B cell (primary cell): ENCODE results near the gene BRMS1. TPM values are rescaled to one million over a fixed set of nuclear protein-coding genes. Genes with fewer than 3 reads are reported as not detected.

Experiments used
- ATAC-seq: fragments of 200-7000 bp; cut with Tn5 transposase; one replicate; pipeline ENCODE4 v1.10.0; 2021; ENCODE audit warnings: low read depth, mild to moderate bottlenecking, moderate number of reproducible peaks, moderate library complexity
- CTCF ChIA-PET: fragments of 350-600 bp; sonication (Branson Sonifier 250); formaldehyde crosslinking; loops from one replicate; lab custom pipeline; 2021; ENCODE audit warnings: antibody characterized with exemption, inconsistent platforms; lab: Charles Lee
- POLR2A ChIA-PET: fragments of 350-600 bp; sonication (Branson Sonifier 250); formaldehyde crosslinking; loops from one replicate; lab custom pipeline; 2021; ENCODE audit warnings: antibody characterized with exemption; lab: Charles Lee
- DNase-seq: peaks from one replicate; pipeline ENCODE4 v3.0.0; 2013
- H2AFZ ChIP-seq: 2 replicates; pipeline ENCODE4 v1.6.1; 2012; ENCODE audit warnings: mild to moderate bottlenecking, low read depth, low read length; ENCODE audit not compliant: insufficient read depth, poor library complexity, severe bottlenecking
- H3K27ac ChIP-seq, 2 donors: 1 replicate in 1 of 2; 2 replicates in 1 of 2; pipeline ENCODE4 v1.5.1; 2012 to 2013; ENCODE audit warnings: low read length in 2 of 2, mild to moderate bottlenecking in 2 of 2, moderate library complexity in 1 of 2
- H3K27me3 ChIP-seq, 4 experiments: fragments of 200-600 bp in 1 of 4; sonication (generic) in 1 of 4; replicated peaks in 1 of 4; 1 replicate in 2 of 4; 2 replicates in 2 of 4; pipeline versions ENCODE4 v1.6.1 to v1.7.0; 2013 to 2016; ENCODE audit warnings: low read length in 3 of 4, mild to moderate bottlenecking in 2 of 4, mixed read lengths in 1 of 4, moderate library complexity in 1 of 4; ENCODE audit not compliant: insufficient read depth in 4 of 4, control insufficient read depth in 3 of 4; ENCODE audit errors: control extremely low read depth in 1 of 4
- H3K36me3 ChIP-seq, 2 experiments: replicated peaks in 1 of 2; 1 replicate in 1 of 2; 2 replicates in 1 of 2; pipeline versions ENCODE4 v1.6.1 to v1.7.1; 2013; ENCODE audit warnings: low read length in 1 of 2; ENCODE audit not compliant: insufficient read depth in 2 of 2, control insufficient read depth in 1 of 2; ENCODE audit errors: control extremely low read depth in 1 of 2, extremely low read depth in 1 of 2
- H3K4me1 ChIP-seq, 2 donors: fragments of 200-600 bp in 1 of 2; sonication (generic) in 1 of 2; 1 replicate in 1 of 2; 2 replicates in 1 of 2; pipeline versions ENCODE4 v1.5.1 to v1.6.1; 2013 to 2017; ENCODE audit warnings: low read length in 2 of 2; ENCODE audit not compliant: control insufficient read depth in 2 of 2, insufficient read depth in 2 of 2
- H3K4me2 ChIP-seq: replicated peaks from 2 replicates; pipeline ENCODE3; 2012; ENCODE audit warnings: mild to moderate bottlenecking, low read depth, low read length; ENCODE audit not compliant: poor library complexity, severe bottlenecking
- H3K4me3 ChIP-seq, 5 experiments: fragments of 200-600 bp in 1 of 5; sonication (generic) in 1 of 5; 1 replicate in 3 of 5; 2 replicates in 2 of 5; pipeline versions ENCODE4 v1.5.1 to v1.7.0; 2011 to 2016; ENCODE audit warnings: low read length in 4 of 5, mild to moderate bottlenecking in 4 of 5, low read depth in 2 of 5, control low read depth in 1 of 5, moderate library complexity in 1 of 5; ENCODE audit not compliant: insufficient read depth in 1 of 5; ENCODE audit errors: control extremely low read depth in 1 of 5, extremely low read depth in 1 of 5
- H3K79me2 ChIP-seq: fragments of 200-600 bp; sonication (generic); one replicate; pipeline ENCODE4 v1.6.0; 2016; ENCODE audit warnings: low read length; ENCODE audit not compliant: control insufficient read depth, insufficient read depth
- H3K9ac ChIP-seq: fragments of 200-600 bp; sonication (generic); 2 replicates; pipeline ENCODE4 v1.6.1; 2017; ENCODE audit warnings: mild to moderate bottlenecking, low read length, moderate library complexity
- H3K9me3 ChIP-seq, 3 donors: one replicate each; pipeline versions ENCODE4 v1.6.1 to v1.7.1; 2013; ENCODE audit warnings: low read length in 2 of 3; ENCODE audit not compliant: control insufficient read depth in 2 of 3, insufficient read depth in 1 of 3; ENCODE audit errors: control extremely low read depth in 1 of 3
- H4K20me1 ChIP-seq: 2 replicates; pipeline ENCODE4 v1.6.0; 2012; ENCODE audit warnings: mild to moderate bottlenecking, low read length; ENCODE audit not compliant: insufficient read depth, control insufficient read depth, poor library complexity, severe bottlenecking
- H3K27ac Mint-ChIP-seq: one replicate; pipeline ENCODE4 v1.8.0; 2021; ENCODE audit warnings: mixed read lengths
- H3K27me3 Mint-ChIP-seq: one replicate; pipeline ENCODE4 v1.8.0; 2021; ENCODE audit warnings: mixed read lengths
- H3K4me1 Mint-ChIP-seq: one replicate; pipeline ENCODE4 v1.8.0; 2021; ENCODE audit warnings: mixed read lengths
- H3K4me3 Mint-ChIP-seq: one replicate; pipeline ENCODE4 v1.8.0; 2021; ENCODE audit warnings: mixed read lengths
- H3K9me3 Mint-ChIP-seq: one replicate; pipeline ENCODE4 v1.8.0; 2022; ENCODE audit warnings: mixed read lengths; ENCODE audit not compliant: insufficient read depth
- CTCF ChIP-seq: fragments of 200-600 bp; IDR thresholded peaks from one replicate; pipeline ENCODE4 v1.8.0; 2022; ENCODE audit warnings: antibody characterized with exemption, mild to moderate bottlenecking
- EZH2 ChIP-seq: IDR thresholded peaks from 2 replicates; pipeline ENCODE4 v1.6.1; 2012; ENCODE audit warnings: borderline replicate concordance, low read depth, mild to moderate bottlenecking, moderate library complexity, low read length; ENCODE audit not compliant: insufficient read depth, poor library complexity, severe bottlenecking
- WGBS: methylation state at CpG from one replicate; pipeline ENCODE4 v1.1.5; 2013; ENCODE audit warnings: missing lambda C conversion rate; ENCODE audit not compliant: insufficient coverage; 5-methylcytosine and 5-hydroxymethylcytosine counted together
- intact Hi-C: fragments of 100-400 bp; cut with micrococcal nuclease; formaldehyde crosslinking; loops from one replicate; pipeline ENCODE4 v1.10.0; 2022
- polyA plus RNA-seq: library from polyadenylated mRNA; depleted of rRNA; stranded (reverse); fragments of >200 nt; gene quantifications from 2 replicates; pipeline ENCODE4 v1.2.3, GENCODE V29; 2012
- total RNA-seq, 2 donors: library from RNA; stranded (reverse); fragments of 120-200 nt in 1 of 2; gene quantifications; 1 replicate in 1 of 2; 2 replicates in 1 of 2; pipeline versions ENCODE4 v1.2.3 to v1.2.4, GENCODE V29; 2013 to 2022

BRMS1 gene
- total and polyA plus RNA-seq, 2 donors (not counting 1 experiment from before 2014, with no cell fraction given), result 51.2 to 58.3 TPM

- no peak overlapping the region for H3K4me3 Mint-ChIP-seq
- no peaks in the 10 kb centered on the region for H3K4me1 Mint-ChIP-seq
- no peaks in the 10 kb centered on the region for H3K9me3 ChIP-seq
- no peaks in the 10 kb centered on the region for H3K36me3 ChIP-seq
- no peak overlapping the region for H3K4me2 ChIP-seq
- no peak for DNase-seq
- H3K9ac ChIP-seq, result no peak overlapping the region
- no peak overlapping the region for H2AFZ ChIP-seq
- ChIA-PET CTCF (interaction anchor here (0.6 to 3.9 kb wide), 7 partner anchors 18 to 178 kb away, joined by 3 to 25 read pairs (median 6); partner anchors contain the start of gene BRMS1), POLR2A (no interaction called here)
- H3K4me1 ChIP-seq, result no peaks in the 10 kb centered on the region
- ATAC-seq, result no peak
- no peaks in the 10 kb centered on the region for H3K27me3 Mint-ChIP-seq
- H4K20me1 ChIP-seq, result no peaks in the 10 kb centered on the region
- TF ChIP-seq CTCF, result no peak
- TF ChIP-seq EZH2, result no peak
- 91% methylated on average over 9 of the region's 9 CpGs for WGBS
- H3K79me2 ChIP-seq, result no peaks in the 10 kb centered on the region
- H3K4me3 ChIP-seq, result no peak overlapping the region
- no peak overlapping the region for H3K27ac Mint-ChIP-seq
- H3K9me3 Mint-ChIP-seq, result no peaks in the 10 kb centered on the region
- intact Hi-C loops, result no loop called here
- no peaks in the 10 kb centered on the region for H3K27me3 ChIP-seq
- no peak overlapping the region for H3K27ac ChIP-seq
Observed at GRCh38 chr11:66362481-66363147, 17.7 kb upstream of the BRMS1 start.

DNA sequence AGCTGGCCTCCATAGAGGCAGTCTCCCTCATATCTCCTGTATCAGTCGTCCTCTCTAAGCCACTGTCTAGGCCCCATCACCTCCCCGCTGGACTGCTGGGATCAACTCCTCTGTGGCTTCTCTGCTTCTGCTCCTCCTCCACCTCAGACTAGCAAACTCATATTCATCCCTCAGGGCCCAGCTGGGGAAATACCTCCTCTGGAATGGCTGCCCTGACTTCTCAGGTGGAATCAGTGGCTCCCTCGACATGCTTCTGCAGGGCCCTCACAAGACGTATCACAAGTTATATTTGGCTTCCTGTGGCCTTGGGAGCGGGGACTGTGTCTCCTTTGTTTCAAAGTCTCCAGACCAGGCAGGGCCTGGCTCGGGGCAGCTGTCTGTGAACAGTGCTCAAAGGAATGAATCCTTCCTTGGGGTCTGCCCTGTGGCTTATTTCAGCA is 16.6 kb upstream of the BRMS1 start:
- H3K27me3 Mint-ChIP-seq, result no peaks in the 10 kb centered on the region
- Histone ChIP-seq H3K79me2 (no peaks in the 10 kb centered on the region), H3K4me3 (no peak overlapping the region), H3K4me1 (no peaks in the 10 kb centered on the region), H3K27me3 (no peaks in the 10 kb centered on the region), H3K9ac (no peak overlapping the region), H3K36me3 (no peaks in the 10 kb centered on the region), H4K20me1 (no peaks in the 10 kb centered on the region), H2AFZ (no peak overlapping the region), H3K4me2 (no peak overlapping the region), H3K9me3 (no peaks in the 10 kb centered on the region), H3K27ac (no peak overlapping the region)
- CTCF ChIA-PET, result interaction anchor here (0.5 to 1.4 kb wide), 3 partner anchors 18 to 28 kb away, joined by 3 read pairs; no protein-coding TSS in a partner anchor
- H3K4me1 Mint-ChIP-seq, result no peaks in the 10 kb centered on the region
- ATAC-seq, result no peak
- TF ChIP-seq EZH2 (no peak), CTCF (no peak)
- intact Hi-C loops, result no loop called here
- no peak overlapping the region for H3K4me3 Mint-ChIP-seq
- DNase-seq, result no peak
- POLR2A ChIA-PET, result no interaction called here
- no peaks in the 10 kb centered on the region for H3K9me3 Mint-ChIP-seq
- H3K27ac Mint-ChIP-seq, result no peak overlapping the region
- WGBS, result 91% methylated on average over 6 of the region's 6 CpGs
